EH (cell line): ENCODE data around the gene BBS12.
"Not testable (repeated sequence)": the region's sequence is repeated elsewhere in the genome, so short reads cannot be mapped to it uniquely, and the experiment has no call there.

Experiments used
- DNase-seq: peaks from one replicate; pipeline ENCODE4 v3.0.0-alpha.2; 2015; ENCODE audit warnings: low read depth

Gene BBS12

DNA sequence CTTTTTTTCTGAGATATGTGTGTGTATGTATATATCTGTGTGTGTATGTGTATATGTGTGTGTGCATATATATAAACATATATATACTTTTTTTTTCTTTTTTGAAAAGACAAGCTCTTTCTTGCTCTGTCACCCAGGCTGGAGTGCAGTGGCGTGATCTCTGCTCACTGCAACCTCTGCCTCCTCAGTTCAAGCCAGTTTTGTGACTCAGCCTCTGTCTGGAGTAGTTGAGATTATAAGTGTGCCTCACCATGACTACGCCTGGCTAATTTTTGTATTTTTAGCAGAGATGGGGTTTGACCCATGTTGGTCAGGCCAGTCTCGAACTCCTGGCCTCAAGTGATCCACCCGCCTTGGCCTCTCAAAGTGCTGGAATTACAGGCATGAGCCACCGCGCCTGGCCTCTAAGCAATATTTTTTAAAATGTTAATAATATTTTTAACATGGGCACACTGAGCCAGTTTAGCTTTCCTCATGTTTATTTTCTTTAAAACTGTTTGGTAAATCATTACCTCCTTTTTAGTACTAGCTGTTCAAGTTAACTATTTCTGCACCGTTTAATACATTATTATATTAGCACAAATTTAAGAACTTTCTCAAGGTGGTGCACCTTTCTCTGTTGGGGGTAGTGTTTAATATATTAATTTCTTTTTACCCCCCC, 33.3 kb downstream of the BBS12 start:
- peak; percentile 93 for DNase-seq

DNA sequence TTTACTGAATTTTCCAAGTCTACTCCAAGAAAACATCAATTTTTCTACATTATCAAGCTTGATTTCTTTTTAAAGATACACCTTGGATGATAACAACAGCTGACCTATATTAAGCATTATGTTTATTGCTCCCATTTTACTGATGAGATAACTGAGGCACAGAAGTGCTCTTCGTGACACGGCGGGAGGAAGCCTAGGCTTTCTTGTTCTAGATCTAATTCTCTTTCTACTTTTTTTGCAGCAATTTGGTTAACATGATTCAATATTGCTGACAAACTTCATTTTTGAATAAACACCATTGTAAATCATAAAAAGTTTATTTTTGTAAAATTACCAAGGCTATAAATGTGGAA, 33.8 kb downstream of the BBS12 start:
- no peak for DNase-seq

DNA sequence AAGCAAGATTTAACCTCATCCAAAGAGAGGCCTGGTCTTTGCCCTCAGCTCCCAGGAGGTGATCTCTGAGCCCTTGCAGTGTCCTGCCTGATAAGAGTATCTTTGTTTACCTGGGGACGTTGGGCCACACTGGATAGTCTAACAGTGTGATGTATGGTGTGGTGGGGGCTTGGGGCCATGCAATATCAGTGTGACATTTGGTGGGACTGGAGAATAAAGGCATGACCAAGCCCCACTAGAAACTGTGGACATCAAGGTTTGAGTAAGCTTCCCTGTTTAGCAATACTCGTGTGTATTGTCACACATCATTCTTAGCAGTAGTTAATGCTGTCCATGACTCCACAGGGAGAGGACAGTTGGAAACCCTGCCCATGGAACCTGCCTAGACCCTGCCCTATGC, 34.4 kb downstream of the BBS12 start:
- no peak for DNase-seq

GRCh38 chr4:122771724-122772123, 39.2 kb downstream of the BBS12 start:
- no peak for DNase-seq

GRCh38 chr4:122772311-122772710, 39.8 kb downstream of the BBS12 start:
- DNase-seq, result peak; percentile 64

DNA sequence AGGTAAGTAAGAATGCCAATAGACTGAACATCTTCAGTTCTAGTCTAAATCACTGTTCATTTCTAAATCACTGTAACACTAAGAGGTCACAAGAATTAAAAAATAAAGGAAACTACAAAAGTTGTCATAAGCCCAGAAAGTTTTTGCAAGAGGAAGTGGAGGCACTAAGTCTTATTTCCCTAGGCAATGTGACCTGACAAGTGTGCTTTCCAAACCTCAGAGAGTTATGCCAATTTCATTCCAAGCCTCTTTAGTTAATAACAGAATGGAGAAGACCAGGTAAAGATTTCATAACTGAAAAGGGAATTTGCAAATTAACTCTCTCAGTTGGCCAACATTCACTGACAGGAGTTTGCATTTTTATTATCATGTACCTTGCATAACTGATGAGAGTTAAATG, 40.5 kb downstream of the BBS12 start:
- no peak for DNase-seq

DNA sequence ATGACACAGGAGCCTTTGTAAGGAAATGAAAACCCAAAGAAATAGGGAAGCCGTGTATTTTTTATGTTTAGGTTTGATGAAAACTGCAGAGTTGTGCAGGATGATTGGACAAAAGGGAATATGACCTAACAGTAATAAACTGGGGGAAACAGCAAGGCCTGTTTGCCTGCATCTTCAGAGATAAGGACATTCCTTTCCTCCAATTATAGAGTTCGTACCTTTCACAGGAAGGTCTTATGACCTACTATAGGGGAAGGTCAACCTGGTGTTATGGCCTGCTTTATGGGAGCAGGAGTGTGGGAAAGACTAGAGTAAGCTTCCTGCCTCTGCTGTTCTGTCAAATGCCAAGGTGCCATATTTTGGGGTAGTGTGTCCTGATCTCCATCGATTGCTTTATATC, 42.5 kb downstream of the BBS12 start:
- DNase-seq, result no peak

DNA sequence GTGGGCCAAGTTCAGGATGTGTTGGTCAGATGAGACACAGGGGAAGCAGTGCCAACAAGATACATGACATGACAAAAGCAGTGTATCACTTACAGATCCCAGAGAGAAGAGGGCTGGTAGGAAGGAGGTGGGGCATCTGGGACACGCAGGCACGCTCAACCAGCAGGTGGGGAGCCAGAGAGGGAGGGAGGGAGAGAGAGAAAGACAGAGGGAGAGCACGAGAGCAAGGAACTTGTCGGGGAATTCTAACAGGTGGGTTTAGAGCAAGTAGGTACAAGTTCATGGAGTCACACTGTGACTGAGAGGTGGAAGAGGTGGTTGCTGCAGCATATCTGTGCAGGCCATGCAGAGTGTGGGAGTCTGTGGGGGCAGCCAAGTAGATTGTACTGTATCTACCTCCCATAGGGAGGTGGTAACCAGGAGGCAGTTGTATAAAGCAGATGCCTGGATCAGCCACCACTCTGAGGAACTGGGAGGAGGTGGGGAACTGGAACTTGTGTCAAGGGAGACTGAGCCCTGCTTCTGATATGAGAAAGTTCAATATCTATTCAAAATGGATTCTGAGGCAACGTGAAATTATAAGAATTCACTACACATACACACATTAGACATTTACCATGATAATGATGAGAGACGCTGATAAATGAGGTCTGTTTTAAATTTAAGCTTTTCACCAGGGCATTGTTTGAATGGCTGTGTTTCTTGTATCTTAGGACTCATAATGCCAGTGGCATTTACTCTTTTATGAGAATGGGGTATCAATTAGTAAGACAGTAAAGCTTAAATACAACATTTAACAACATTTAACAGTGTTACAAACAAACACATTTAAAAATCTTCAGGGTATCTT, 43.7 kb downstream of the BBS12 start:
- peak; percentile 32 for DNase-seq

- DNase-seq, result no peak
Observed at GRCh38 chr4:122776916-122777315, 44.4 kb downstream of the BBS12 start.

- peak; percentile 97 for DNase-seq
Observed at GRCh38 chr4:122777846-122778673, 45.6 kb downstream of the BBS12 start.

DNA sequence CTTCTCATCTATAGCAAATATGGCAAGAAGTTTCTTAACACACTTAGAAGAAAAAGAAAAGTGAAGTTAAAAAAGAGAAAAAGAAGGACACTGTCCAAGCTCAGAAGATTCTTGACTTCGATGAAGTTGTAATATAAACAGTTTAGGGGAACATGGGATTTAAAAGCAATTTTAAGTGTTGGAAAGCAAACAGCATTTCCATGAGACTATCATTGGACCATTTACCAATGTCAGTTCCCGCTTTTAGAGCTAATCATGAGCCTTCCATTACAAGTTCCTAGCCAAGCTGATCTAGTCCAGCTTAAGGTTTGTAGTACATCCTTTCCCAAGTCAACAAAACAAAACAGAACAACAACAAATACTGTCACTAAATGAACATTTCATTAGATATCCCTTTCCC, 49.0 kb downstream of the BBS12 start:
- no peak for DNase-seq

- DNase-seq, result peak; percentile 99
Observed at GRCh38 chr4:122783301-122784215, 51.1 kb downstream of the BBS12 start.

DNA sequence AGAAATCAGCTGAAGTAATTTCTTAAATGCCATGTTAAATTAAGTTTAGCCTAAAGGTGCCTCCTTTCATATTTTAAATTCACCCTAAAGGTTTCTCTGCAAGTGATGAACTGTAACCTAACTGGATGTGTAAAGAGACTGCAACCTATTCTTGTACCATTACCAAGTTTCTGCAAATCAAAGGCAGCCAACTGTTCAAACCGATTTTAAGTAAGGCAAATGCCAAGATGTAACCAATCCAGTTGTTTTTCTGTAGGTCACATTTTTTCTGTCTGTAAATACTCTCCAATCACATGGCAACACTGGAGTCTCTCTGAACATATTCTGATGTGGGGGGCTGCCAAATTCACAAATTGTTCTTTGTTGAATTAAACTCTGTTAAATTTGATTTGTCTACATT, 51.8 kb downstream of the BBS12 start:
- DNase-seq, result no peak

GRCh38 chr4:122785099-122785498, 52.6 kb downstream of the BBS12 start:
- no peak for DNase-seq

- DNase-seq, result not testable (repeated sequence)
Observed at GRCh38 chr4:122786296-122786695, 53.8 kb downstream of the BBS12 start.

DNA sequence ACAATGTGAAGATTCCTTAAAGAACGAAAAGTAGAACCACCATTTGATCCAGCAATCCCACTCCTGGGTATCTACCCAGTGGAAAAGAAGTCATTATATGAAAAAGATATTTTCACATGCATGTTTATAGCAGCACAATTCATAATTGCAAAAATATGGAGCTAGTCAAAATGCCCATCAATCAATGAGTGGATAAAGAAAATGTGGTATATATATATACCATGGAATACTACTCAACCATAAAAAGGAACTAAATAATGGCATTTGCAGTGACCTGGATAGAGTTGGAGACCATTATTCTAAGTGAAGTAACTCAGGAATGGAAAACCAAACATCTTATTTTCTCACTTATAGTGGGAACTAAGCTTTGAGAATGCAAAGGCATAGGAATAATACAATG, 54.4 kb downstream of the BBS12 start:
- DNase-seq, result not testable (repeated sequence)

- peak; percentile 20 for DNase-seq
Observed at GRCh38 chr4:122787940-122788339, 55.4 kb downstream of the BBS12 start.

DNA sequence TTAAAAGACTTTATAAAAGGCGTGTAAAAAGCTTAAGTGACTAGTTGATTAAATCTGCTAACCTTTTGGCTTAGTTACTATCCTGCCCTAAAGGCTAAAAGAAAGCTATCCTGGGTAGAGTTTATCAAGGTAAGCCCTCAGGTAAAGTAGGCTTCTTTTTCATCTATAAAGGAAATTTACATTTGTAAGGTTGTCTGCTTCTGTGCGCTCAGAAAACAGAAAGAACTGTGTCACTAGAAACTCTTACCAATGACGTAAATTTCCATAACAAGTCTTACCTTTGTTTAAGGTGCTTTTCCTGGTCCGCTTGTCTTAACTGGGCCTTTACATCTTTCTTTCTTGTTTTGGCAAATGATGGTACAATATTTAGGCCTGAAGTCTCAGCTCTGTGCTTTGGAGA, 56.4 kb downstream of the BBS12 start:
- DNase-seq, result no peak

DNA sequence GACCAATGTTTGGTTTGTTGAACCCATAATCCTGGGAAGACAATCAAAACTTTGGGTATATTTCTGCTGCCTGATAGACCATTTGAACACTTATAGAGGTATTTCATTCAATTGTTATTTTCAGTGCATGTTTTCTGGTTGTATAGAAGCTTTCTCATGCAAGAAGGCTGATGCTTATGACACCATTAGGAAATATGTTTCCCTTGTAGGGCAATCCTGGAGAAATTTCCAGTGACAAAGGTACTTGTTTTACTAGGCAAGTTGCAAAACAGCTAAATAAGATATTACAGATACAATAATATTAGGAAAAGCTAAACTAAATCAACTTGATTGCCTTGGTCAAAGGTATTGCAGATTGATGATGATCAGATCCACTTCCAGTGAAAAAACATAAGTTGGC, 61.3 kb downstream of the BBS12 start:
- DNase-seq, result peak; percentile 15
